ENCODE data around the gene INSYN2B. TPM values are rescaled to one million over a fixed set of nuclear protein-coding genes. Genes with fewer than 3 reads are reported as not detected.

Gene INSYN2B
- total RNA-seq, 1 donor from 2014 or later, result 0.84 TPM

Small RNA genes within 50 kb of the gene (microRNA-seq; reads per million reads assigned to microRNA genes)
- gene MIR378E (ENCODE audit: borderline number of aligned reads), result not detected

Other genes starting within 250 kb of the INSYN2B start
- gene FOXI1, start 125.4 kb upstream of the INSYN2B start, total RNA-seq, result not detected

Data from mesenteric fat pad (tissue), 1 donor.